Body of pancreas (tissue), 4 donors: Measurements from ENCODE around the gene TGM1. TPM values are rescaled to one million over a fixed set of nuclear protein-coding genes. Genes with fewer than 3 reads are reported as not detected.

ENCODE experiments used
- ATAC-seq: fragments of 150-250 bp; one replicate; pipeline ENCODE4 v1.9.1; 2016
- DNase-seq, 4 donors: peaks; one replicate each; pipeline ENCODE4 v3.0.0-alpha.2; 2019
- H3K27ac ChIP-seq, 4 donors: fragments of 200-600 bp; sonication (generic); 1 replicate in 3 of 4; 2 replicates in 1 of 4; pipeline versions ENCODE4 v1.5.1 to v1.6.1; 2016 to 2019; ENCODE audit warnings: mild to moderate bottlenecking in 1 of 4, mixed read lengths in 1 of 4, moderate library complexity in 1 of 4
- H3K27me3 ChIP-seq, 2 donors: fragments of 200-600 bp; sonication (generic); one replicate each; pipeline ENCODE4 v1.6.0; 2016; ENCODE audit warnings: mild to moderate bottlenecking in 1 of 2
- H3K36me3 ChIP-seq, 2 donors: fragments of 200-600 bp; sonication (generic); replicated peaks in 1 of 2; 2 replicates each; pipeline ENCODE4 v1.5.1; 2016; ENCODE audit warnings: low read depth in 2 of 2; ENCODE audit not compliant: insufficient read depth in 1 of 2
- H3K4me1 ChIP-seq: fragments of 200-600 bp; sonication (generic); one replicate; pipeline ENCODE4 v1.6.0; 2016
- H3K4me3 ChIP-seq, 2 donors: fragments of 200-600 bp; sonication (generic); 1 replicate in 1 of 2; 2 replicates in 1 of 2; pipeline ENCODE4 v1.5.1; 2016 to 2019
- H3K9me3 ChIP-seq, 3 donors: fragments of 200-600 bp; sonication (generic); 1 replicate in 2 of 3; 2 replicates in 1 of 3; pipeline ENCODE4 v1.5.1; 2016
- POLR2A ChIP-seq, 3 donors: fragments of 450-650 bp; IDR thresholded peaks; one replicate each; pipeline ENCODE4 v1.6.1; 2016; ENCODE audit warnings: antibody characterized with exemption in 3 of 3, mild to moderate bottlenecking in 2 of 3
- WGBS, 2 donors: methylation state at CpG; one replicate each; pipeline ENCODE4 v1.1.5; 2017; 5-methylcytosine and 5-hydroxymethylcytosine counted together
- intact Hi-C: fragments of 100-400 bp; cut with DNase I; formaldehyde crosslinking; loops from one replicate; pipeline ENCODE4 v1.15.1; 2023
- total RNA-seq, 2 donors: library from RNA; depleted of rRNA; stranded (reverse); fragments of >200 nt; gene quantifications; one replicate each; pipeline ENCODE4 v1.1.0, GENCODE V29; 2016
- TF ChIP-seq, protein P1 (sequence below), 7 experiments: fragments of 450-650 bp in 4 of 7; fragments of 200-600 bp in 3 of 7; sonication (generic) in 3 of 7; IDR thresholded peaks; one replicate each; pipeline ENCODE4 v1.5.1; 2016 to 2019; ENCODE audit warnings: antibody characterized with exemption in 7 of 7

The TGM1 gene
- total RNA-seq, 2 donors from 2014 or later, result 2.9 to 13.8 TPM

- no peaks in the 10 kb centered on the region for H3K9me3 ChIP-seq
- DNase-seq, result no peak
- 13 to 90% methylated on average over 2 to 13 of the region's 13 CpGs for WGBS, 2 donors
- intact Hi-C loops, result no loop called here
- H3K4me3 ChIP-seq, result peak overlapping the region; percentile 56 to 94
- no peak for ATAC-seq
- H3K27ac ChIP-seq, result peak overlapping the region; percentile 90 to 96 (median 94)
- H3K36me3 ChIP-seq, result peaks cover 0 to 15% of the 10 kb centered on the region in 2 donors
- TF ChIP-seq, protein P1, sequence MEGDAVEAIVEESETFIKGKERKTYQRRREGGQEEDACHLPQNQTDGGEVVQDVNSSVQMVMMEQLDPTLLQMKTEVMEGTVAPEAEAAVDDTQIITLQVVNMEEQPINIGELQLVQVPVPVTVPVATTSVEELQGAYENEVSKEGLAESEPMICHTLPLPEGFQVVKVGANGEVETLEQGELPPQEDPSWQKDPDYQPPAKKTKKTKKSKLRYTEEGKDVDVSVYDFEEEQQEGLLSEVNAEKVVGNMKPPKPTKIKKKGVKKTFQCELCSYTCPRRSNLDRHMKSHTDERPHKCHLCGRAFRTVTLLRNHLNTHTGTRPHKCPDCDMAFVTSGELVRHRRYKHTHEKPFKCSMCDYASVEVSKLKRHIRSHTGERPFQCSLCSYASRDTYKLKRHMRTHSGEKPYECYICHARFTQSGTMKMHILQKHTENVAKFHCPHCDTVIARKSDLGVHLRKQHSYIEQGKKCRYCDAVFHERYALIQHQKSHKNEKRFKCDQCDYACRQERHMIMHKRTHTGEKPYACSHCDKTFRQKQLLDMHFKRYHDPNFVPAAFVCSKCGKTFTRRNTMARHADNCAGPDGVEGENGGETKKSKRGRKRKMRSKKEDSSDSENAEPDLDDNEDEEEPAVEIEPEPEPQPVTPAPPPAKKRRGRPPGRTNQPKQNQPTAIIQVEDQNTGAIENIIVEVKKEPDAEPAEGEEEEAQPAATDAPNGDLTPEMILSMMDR (IDR thresholded peaks at IDR 0.05), result no peak
- TF ChIP-seq POLR2A (IDR thresholded peaks at IDR 0.05), result no peak
- peaks cover 45% of the 10 kb centered on the region for H3K4me1 ChIP-seq
- no peaks in the 10 kb centered on the region for H3K27me3 ChIP-seq
Observed at GRCh38 chr14:24270537-24271133, 7.7 kb upstream of the TGM1 start.

DNA sequence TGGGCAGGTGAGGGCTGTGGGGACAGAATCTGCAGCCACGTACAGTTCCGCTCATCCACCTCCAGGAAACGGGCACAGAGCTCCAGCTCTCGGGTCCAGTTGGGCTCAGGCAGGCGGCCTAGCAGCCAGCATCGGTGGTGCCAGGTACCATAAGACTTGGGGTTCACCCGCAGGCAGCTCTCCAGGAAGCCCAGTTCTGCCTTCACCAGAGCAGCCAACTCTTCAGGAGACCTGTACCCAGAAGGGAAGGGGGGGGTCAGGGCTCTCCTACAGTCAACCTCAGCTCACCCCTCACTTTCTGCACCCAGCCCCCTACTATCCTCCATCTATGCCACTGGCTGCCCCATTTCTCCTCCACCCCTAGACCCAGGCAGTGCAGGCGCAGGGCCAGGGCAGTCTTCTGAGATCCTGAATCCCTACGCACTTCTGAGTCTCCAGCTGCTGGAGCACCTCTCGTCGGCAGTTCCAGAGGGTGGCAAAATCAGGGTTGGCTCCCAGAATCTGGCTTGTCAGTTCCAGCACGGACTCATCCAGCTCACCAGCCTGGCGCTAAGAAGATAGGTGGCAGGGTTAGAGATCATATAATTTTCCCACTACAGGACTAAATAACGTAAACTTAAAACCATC, 7.0 kb upstream of the TGM1 start:
- DNase-seq, result no peak
- peaks cover 0 to 15% of the 10 kb centered on the region in 2 donors for H3K36me3 ChIP-seq
- H3K9me3 ChIP-seq, result no peaks in the 10 kb centered on the region
- no peak overlapping the region for H3K4me3 ChIP-seq
- no peaks in the 10 kb centered on the region for H3K27me3 ChIP-seq
- H3K27ac ChIP-seq, result no peak overlapping the region
- H3K4me1 ChIP-seq, result peaks cover 41% of the 10 kb centered on the region
- intact Hi-C loops, result no loop called here
- 86 to 93% methylated on average over 12 to 14 of the region's 14 CpGs for WGBS, 2 donors
- TF ChIP-seq, protein P1 (IDR thresholded peaks at IDR 0.05), result no peak
- TF ChIP-seq POLR2A (IDR thresholded peaks at IDR 0.05), result no peak
- no peak for ATAC-seq

DNA sequence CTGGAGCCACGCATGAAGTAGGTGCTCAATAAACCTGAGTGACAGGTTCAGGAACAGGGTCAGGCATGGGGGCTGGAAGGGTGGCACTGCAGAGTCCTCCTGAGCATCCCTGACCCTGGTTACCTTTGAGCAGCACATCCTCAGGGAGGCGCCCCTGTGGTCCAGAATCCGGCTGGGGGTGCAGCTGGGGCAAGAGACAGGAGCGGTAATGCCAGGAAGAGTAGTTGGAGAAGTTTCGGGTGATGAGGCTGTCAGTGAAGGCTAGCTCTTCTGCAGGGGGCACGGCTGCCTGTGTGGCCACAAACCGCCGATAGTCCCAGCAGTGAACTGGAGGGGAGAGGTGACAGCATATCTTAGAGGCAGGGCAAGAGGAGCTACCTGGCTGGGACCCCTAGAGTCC, 6.4 kb upstream of the TGM1 start:
- WGBS, 2 donors, result 91 to 97% methylated on average over 5 to 8 of the region's 8 CpGs
- no peaks in the 10 kb centered on the region for H3K9me3 ChIP-seq
- no peaks in the 10 kb centered on the region for H3K27me3 ChIP-seq
- no peak overlapping the region for H3K4me3 ChIP-seq
- DNase-seq, result no peak
- H3K27ac ChIP-seq, result no peak overlapping the region
- intact Hi-C loops, result no loop called here
- peaks cover 35% of the 10 kb centered on the region for H3K4me1 ChIP-seq
- no peak for ATAC-seq
- H3K36me3 ChIP-seq, result peaks cover 0 to 15% of the 10 kb centered on the region in 2 donors
- TF ChIP-seq POLR2A (IDR thresholded peaks at IDR 0.05), result no peak
- TF ChIP-seq, protein P1 (IDR thresholded peaks at IDR 0.05), result no peak

DNA sequence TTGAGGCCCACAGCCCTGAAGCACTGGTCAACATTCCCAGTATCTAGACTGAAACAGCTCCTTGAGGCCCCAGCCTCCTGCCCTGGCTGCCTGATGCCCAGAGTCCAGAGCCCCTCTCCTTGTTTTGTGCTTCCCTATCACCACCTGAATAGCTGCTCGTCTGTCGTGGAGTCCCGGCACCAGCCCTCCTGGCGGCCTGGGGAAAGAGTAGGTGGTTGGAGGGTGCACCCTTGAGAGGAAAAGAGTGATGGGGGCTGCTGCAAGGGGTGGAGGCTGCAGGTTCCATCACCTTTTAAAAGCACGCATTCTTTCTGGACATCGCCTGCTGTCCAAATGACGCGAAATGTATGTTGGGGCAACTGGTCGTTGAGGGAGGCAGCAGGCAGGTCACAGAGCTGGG, 5.2 kb upstream of the TGM1 start:
- Histone ChIP-seq H3K36me3 (peaks cover 0 to 15% of the 10 kb centered on the region in 2 donors), H3K4me1 (peaks cover 23% of the 10 kb centered on the region), H3K4me3 (no peak overlapping the region), H3K27ac (no peak overlapping the region), H3K27me3 (no peaks in the 10 kb centered on the region), H3K9me3 (no peaks in the 10 kb centered on the region)
- ATAC-seq (no peak), DNase-seq (no peak)
- TF ChIP-seq, protein P1 (IDR thresholded peaks at IDR 0.05), result no peak
- TF ChIP-seq POLR2A (IDR thresholded peaks at IDR 0.05), result no peak
- intact Hi-C loops, result no loop called here
- 88 to 90% methylated on average over 9 of the region's 9 CpGs for WGBS, 2 donors

- intact Hi-C loops, result no loop called here
- ATAC-seq (no peak), DNase-seq (no peak)
- Histone ChIP-seq H3K9me3 (no peaks in the 10 kb centered on the region), H3K4me1 (peaks cover 16% of the 10 kb centered on the region), H3K27me3 (no peaks in the 10 kb centered on the region), H3K4me3 (no peak overlapping the region), H3K27ac (no peak overlapping the region), H3K36me3 (peaks cover 0 to 15% of the 10 kb centered on the region in 2 donors)
- 90 to 92% methylated on average over 2 to 9 of the region's 9 CpGs for WGBS, 2 donors
- no peak for TF ChIP-seq POLR2A (IDR thresholded peaks at IDR 0.05)
- TF ChIP-seq, protein P1 (IDR thresholded peaks at IDR 0.05), result no peak
Observed at GRCh38 chr14:24267516-24267915, 4.5 kb upstream of the TGM1 start.
